Brain microvascular endothelial cell (primary cell): ENCODE results near the gene CCL2.

ENCODE experiments used
- DNase-seq: peaks from one replicate; pipeline ENCODE4 v3.0.0-alpha.2; 2020
- H3K27ac ChIP-seq: fragments of 250-450 bp; sonication (Bioruptor Pico); 2 replicates; pipeline ENCODE4 v1.5.1; 2020; ENCODE audit warnings: mild to moderate bottlenecking, moderate library complexity
- H3K27me3 ChIP-seq: fragments of 250-450 bp; sonication (Bioruptor Pico); replicated peaks from 2 replicates; pipeline ENCODE4 v1.5.1; 2020; ENCODE audit warnings: mild to moderate bottlenecking
- H3K36me3 ChIP-seq: fragments of 250-450 bp; sonication (Bioruptor Pico); replicated peaks from 2 replicates; pipeline ENCODE4 v1.5.1; 2020; ENCODE audit warnings: mild to moderate bottlenecking
- H3K4me3 ChIP-seq: 2 replicates; pipeline ENCODE4 v1.5.1; 2011; ENCODE audit warnings: low read depth, mild to moderate bottlenecking, control low read depth, low read length, moderate library complexity
- CTCF ChIP-seq: IDR thresholded peaks from 2 replicates; pipeline ENCODE4 v1.5.1; 2011; ENCODE audit warnings: low read depth, mild to moderate bottlenecking, moderate library complexity, low read length, control low read depth, inconsistent platforms; ENCODE audit errors: missing control alignments
- in situ Hi-C: cut with HindIII; loops from 2 replicates; pipeline ENCODE4 v1.10.0; 2017; ENCODE audit warnings: low sequenced_read_pairs, low pct_ligation_motif_present

Gene CCL2

DNA sequence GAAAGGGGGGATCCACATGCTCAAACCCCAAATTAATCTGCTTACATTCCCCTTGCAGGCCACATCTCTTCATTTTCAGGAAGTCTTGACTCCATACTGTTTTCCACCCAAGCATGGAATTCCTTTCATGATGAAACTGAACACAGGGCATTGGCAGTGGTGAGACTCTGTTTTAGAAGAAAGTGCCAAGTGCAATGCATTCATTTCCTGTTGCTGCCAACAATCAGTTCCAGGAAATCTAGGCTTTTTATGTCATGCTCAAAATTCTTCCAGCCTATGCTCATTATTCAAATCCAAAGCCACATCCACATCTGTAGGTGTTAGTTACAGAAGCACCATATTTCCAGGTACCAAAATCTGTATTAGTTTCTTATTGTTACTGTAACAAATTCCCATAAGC is 4.1 kb downstream of the CCL2 start:
- no peak for TF ChIP-seq CTCF
- Histone ChIP-seq H3K27me3 (no peaks in the 10 kb centered on the region), H3K4me3 (no peak overlapping the region), H3K27ac (no peak overlapping the region), H3K36me3 (no peaks in the 10 kb centered on the region)
- no peak for DNase-seq
- in situ Hi-C loops, result no loop called here

- TF ChIP-seq CTCF, result no peak
- H3K36me3 ChIP-seq, result no peaks in the 10 kb centered on the region
- no peak overlapping the region for H3K4me3 ChIP-seq
- no peak overlapping the region for H3K27ac ChIP-seq
- in situ Hi-C loops, result no loop called here
- no peak for DNase-seq
- no peaks in the 10 kb centered on the region for H3K27me3 ChIP-seq
Measured at GRCh38 chr17:34260861-34261260, 5.8 kb downstream of the CCL2 start.

- no peak for TF ChIP-seq CTCF
Measured at GRCh38 chr17:34261568-34262337, 6.7 kb downstream of the CCL2 start.

DNA sequence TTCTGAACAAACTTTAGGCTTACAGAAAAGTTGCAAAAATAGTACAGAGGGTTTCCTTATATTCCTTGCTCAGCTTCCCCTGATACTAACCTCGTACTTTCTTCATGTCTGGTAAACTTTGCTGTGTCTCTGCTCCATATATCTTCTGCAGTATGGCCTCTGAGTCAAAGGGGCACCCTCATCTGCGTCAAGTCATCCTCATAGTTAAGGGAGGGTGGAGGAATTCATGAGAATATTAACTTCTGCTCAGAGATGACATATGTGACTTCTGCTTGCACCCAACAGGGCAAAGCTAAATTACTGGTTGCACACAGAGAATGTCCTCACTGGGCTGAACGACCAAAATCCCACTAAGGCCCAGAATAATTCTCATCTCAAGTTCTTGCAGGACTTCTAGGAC is 10.6 kb downstream of the CCL2 start:
- no peak overlapping the region for H3K4me3 ChIP-seq
- H3K27ac ChIP-seq, result no peak overlapping the region
- no peak for TF ChIP-seq CTCF
- DNase-seq, result no peak
- in situ Hi-C loops, result no loop called here
- H3K36me3 ChIP-seq, result no peaks in the 10 kb centered on the region
- no peaks in the 10 kb centered on the region for H3K27me3 ChIP-seq

More at GRCh38 chr17:34261568-34262337, 6.7 kb downstream of the CCL2 start:
- no peak for DNase-seq
- no peak overlapping the region for H3K4me3 ChIP-seq
- no peak overlapping the region for H3K27ac ChIP-seq
- no peaks in the 10 kb centered on the region for H3K27me3 ChIP-seq
- in situ Hi-C loops, result no loop called here
- no peaks in the 10 kb centered on the region for H3K36me3 ChIP-seq

- no peak within 1 kb of the TSS for H3K4me3 ChIP-seq
- TF ChIP-seq CTCF, result no peak
- in situ Hi-C loops, result no loop called here
- no peak for DNase-seq
- H3K27me3 ChIP-seq, result no peaks in the 10 kb centered on the region
- no peaks in the 10 kb centered on the region for H3K36me3 ChIP-seq
- no peak within 1 kb of the TSS for H3K27ac ChIP-seq
Measured at GRCh38 chr17:34269969-34270368, 14.9 kb downstream of the CCL2 start, which contains the start of gene CCL7. Gene CCL7, plus strand, starts transcription at chr17:34270221. Its CDS starts 70 bp downstream, at chr17:34270291.

GRCh38 chr17:34275881-34276280 is 20.8 kb downstream of the CCL2 start:
- TF ChIP-seq CTCF, result no peak
- peak; percentile 50 for DNase-seq
- Histone ChIP-seq H3K27me3 (no peaks in the 10 kb centered on the region), H3K36me3 (no peaks in the 10 kb centered on the region), H3K27ac (no peak overlapping the region), H3K4me3 (no peak overlapping the region)
- in situ Hi-C loops, result no loop called here
